HepG2 (cell line): Measurements from ENCODE around the gene PACRGL. TPM values are rescaled to one million over a fixed set of nuclear protein-coding genes. Genes with fewer than 3 reads are reported as not detected.

Source experiments
- ARNT ChIP-seq: fragments of 450-650 bp; IDR thresholded peaks from 2 replicates; pipeline ENCODE4 v1.6.1; 2017
- ATM ChIP-seq: fragments of 450-650 bp; IDR thresholded peaks from 2 replicates; pipeline ENCODE4 v1.7.1; 2017; ENCODE audit warnings: mild to moderate bottlenecking, borderline replicate concordance
- REXO4 ChIP-seq: sonication (generic); formaldehyde crosslinking; IDR thresholded peaks from 2 replicates; pipeline ENCODE4 v1.8.0; 2022; ENCODE audit warnings: missing genetic modification reagents, mild to moderate bottlenecking, borderline replicate concordance
- SP5 ChIP-seq: IDR thresholded peaks from 2 replicates; pipeline ENCODE4 v1.6.1; 2016; ENCODE audit warnings: low read depth, borderline replicate concordance
- TBL1XR1 ChIP-seq: fragments of 150-350 bp; IDR thresholded peaks from 2 replicates; pipeline ENCODE4 v1.6.1; 2014; ENCODE audit warnings: borderline replicate concordance, low read length; ENCODE audit not compliant: partially characterized antibody
- TBX2 ChIP-seq: sonication (generic); formaldehyde crosslinking; IDR thresholded peaks from 2 replicates; pipeline ENCODE4 v1.5.0; 2020; ENCODE audit warnings: missing genetic modification reagents, mild to moderate bottlenecking, borderline replicate concordance
- ZFX ChIP-seq: sonication (generic); formaldehyde crosslinking; IDR thresholded peaks from 2 replicates; pipeline ENCODE4 v1.4.0; 2020; ENCODE audit warnings: mild to moderate bottlenecking, low read depth, missing genetic modification reagents, moderate library complexity
- ZKSCAN8 ChIP-seq: IDR thresholded peaks from 2 replicates; pipeline ENCODE4 v1.6.1; 2016; ENCODE audit warnings: borderline replicate concordance, missing genetic modification reagents, missing compliant biosample characterization
- ZNF160 ChIP-seq: sonication (generic); formaldehyde crosslinking; IDR thresholded peaks from 2 replicates; pipeline ENCODE4 v1.8.0; 2022; ENCODE audit warnings: mild to moderate bottlenecking, inconsistent platforms, missing genetic modification reagents
- ZNF567 ChIP-seq: sonication (generic); formaldehyde crosslinking; IDR thresholded peaks from 2 replicates; pipeline ENCODE4 v1.8.1; 2023; ENCODE audit warnings: mild to moderate bottlenecking, missing genetic modification reagents, borderline replicate concordance
- ZNF660 ChIP-seq: sonication (generic); formaldehyde crosslinking; IDR thresholded peaks from 2 replicates; pipeline ENCODE4 v1.5.1; 2020; ENCODE audit warnings: mild to moderate bottlenecking, low read depth, missing genetic modification reagents, borderline replicate concordance
- ZNF7 ChIP-seq: IDR thresholded peaks from 2 replicates; pipeline ENCODE4 v1.6.1; 2016; ENCODE audit warnings: missing biosample characterization, missing genetic modification reagents
- ZNF713 ChIP-seq: sonication (generic); formaldehyde crosslinking; IDR thresholded peaks from 2 replicates; pipeline ENCODE4 v1.4.0; 2020; ENCODE audit warnings: mild to moderate bottlenecking, missing genetic modification reagents
- ZNF788 ChIP-seq: sonication (generic); formaldehyde crosslinking; IDR thresholded peaks from 2 replicates; pipeline ENCODE4 v1.5.0; 2020; ENCODE audit warnings: mild to moderate bottlenecking, missing genetic modification reagents, borderline replicate concordance
- ZNF839 ChIP-seq: sonication (generic); formaldehyde crosslinking; IDR thresholded peaks from 2 replicates; pipeline ENCODE4 v1.4.0; 2020; ENCODE audit warnings: missing genetic modification reagents, mild to moderate bottlenecking, borderline replicate concordance
- polyA plus RNA-seq, 8 experiments: library from polyadenylated mRNA; depleted of rRNA in 3 of 8; stranded (reverse) in 7 of 8; unstranded in 1 of 8; fragments of >200 nt; fragmentation: Illumina TruSeq in 4 of 8; extraction: Trizol in 4 of 8; gene quantifications; 2 replicates each; pipeline versions ENCODE4 v1.2.1 to v1.2.3, GENCODE V29; 2011 to 2016; ENCODE audit warnings: low read depth in 4 of 8, missing spikeins in 1 of 8, mixed read lengths in 1 of 8; ENCODE audit not compliant: insufficient read depth in 1 of 8
- total RNA-seq, 5 experiments: library from RNA; depleted of rRNA; stranded (reverse); fragments of >200 nt; fragmentation: Illumina TruSeq; extraction: Trizol; gene quantifications; 2 replicates each; pipeline ENCODE4 v1.2.3, GENCODE V29; 2016; ENCODE audit warnings: low read depth in 1 of 5
- TF ChIP-seq, protein P1 (sequence below): IDR thresholded peaks from 2 replicates; pipeline ENCODE4 v1.6.1; 2016; ENCODE audit warnings: low read depth, control low read depth
- TF ChIP-seq, protein P2 (sequence below): sonication (generic); formaldehyde crosslinking; IDR thresholded peaks from 2 replicates; pipeline ENCODE4 v1.8.0; 2022; ENCODE audit warnings: mild to moderate bottlenecking, missing genetic modification reagents; ENCODE audit not compliant: insufficient replicate concordance
- TF ChIP-seq, protein P3 (sequence below): sonication (generic); formaldehyde crosslinking; IDR thresholded peaks from 2 replicates; pipeline ENCODE4 v1.4.0; 2020; ENCODE audit warnings: missing genetic modification reagents
- TF ChIP-seq, protein P4 (sequence below): sonication (generic); formaldehyde crosslinking; IDR thresholded peaks from 2 replicates; pipeline ENCODE4 v1.5.1; 2020; ENCODE audit warnings: mild to moderate bottlenecking, missing genetic modification reagents, moderate library complexity
- TF ChIP-seq, protein P5 (sequence below): IDR thresholded peaks from 2 replicates; pipeline ENCODE4 v1.6.1; 2016; ENCODE audit warnings: mild to moderate bottlenecking
- TF ChIP-seq, protein P6 (sequence below): sonication (generic); formaldehyde crosslinking; IDR thresholded peaks from 2 replicates; pipeline ENCODE4 v1.8.0; 2023; ENCODE audit warnings: mild to moderate bottlenecking, missing genetic modification reagents

The PACRGL gene
- total and polyA plus RNA-seq, 2 of the 13 experiments (the other 11 are each of a cell fraction or from before 2014, with no cell fraction given) = 5.8 to 15.1 TPM

DNA sequence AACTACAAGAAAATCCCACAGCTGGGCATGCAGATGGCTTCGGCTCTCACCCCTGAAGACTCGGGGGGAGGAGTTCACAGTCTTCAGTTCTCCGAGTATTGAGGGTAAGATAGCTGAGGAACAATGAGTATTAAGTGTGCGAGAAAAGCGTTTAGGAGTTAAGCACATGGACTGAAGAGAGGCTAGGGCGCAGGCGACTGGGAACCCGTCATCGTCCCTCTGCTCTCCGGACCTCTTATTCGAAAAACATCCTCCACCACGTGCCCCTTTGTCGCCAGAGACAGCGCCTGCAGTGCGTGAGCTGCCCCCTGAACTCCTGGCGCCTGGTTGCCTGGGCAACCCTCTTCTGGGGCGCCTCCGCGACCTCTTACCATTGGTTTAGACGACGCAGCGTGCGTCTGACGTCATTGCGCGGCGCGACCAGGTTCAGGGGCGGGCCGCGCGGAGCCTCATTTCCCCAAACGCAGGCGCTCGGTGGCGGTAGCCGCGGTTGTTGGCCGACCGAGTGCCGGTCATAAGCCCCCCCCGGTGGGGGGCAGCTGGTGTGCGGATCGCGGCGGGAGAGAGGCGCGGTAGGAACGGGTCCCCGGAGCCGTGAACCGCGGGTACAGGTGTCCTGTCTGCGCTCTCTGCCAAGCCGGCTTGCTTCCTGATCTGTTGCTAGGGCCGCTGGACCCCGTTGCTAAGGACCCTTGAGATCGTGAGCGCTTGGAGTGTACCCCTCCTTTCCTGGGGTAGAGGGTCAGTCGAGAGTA, at the start of gene PACRGL (continued):
- TF ChIP-seq, protein P1, sequence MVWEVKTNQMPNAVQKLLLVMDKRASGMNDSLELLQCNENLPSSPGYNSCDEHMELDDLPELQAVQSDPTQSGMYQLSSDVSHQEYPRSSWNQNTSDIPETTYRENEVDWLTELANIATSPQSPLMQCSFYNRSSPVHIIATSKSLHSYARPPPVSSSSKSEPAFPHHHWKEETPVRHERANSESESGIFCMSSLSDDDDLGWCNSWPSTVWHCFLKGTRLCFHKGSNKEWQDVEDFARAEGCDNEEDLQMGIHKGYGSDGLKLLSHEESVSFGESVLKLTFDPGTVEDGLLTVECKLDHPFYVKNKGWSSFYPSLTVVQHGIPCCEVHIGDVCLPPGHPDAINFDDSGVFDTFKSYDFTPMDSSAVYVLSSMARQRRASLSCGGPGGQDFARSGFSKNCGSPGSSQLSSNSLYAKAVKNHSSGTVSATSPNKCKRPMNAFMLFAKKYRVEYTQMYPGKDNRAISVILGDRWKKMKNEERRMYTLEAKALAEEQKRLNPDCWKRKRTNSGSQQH (CRISPR knock-in tag) = no peak
- no peak for TF ChIP-seq ZNF660 (CRISPR knock-in tag)
- TF ChIP-seq ZFX = peak; percentile 61; the same call in 1 of the 2 replicates
- no peak for TF ChIP-seq ZNF567 (CRISPR knock-in tag)
- no peak for TF ChIP-seq ZNF160 (CRISPR knock-in tag)
- TF ChIP-seq, protein P2, sequence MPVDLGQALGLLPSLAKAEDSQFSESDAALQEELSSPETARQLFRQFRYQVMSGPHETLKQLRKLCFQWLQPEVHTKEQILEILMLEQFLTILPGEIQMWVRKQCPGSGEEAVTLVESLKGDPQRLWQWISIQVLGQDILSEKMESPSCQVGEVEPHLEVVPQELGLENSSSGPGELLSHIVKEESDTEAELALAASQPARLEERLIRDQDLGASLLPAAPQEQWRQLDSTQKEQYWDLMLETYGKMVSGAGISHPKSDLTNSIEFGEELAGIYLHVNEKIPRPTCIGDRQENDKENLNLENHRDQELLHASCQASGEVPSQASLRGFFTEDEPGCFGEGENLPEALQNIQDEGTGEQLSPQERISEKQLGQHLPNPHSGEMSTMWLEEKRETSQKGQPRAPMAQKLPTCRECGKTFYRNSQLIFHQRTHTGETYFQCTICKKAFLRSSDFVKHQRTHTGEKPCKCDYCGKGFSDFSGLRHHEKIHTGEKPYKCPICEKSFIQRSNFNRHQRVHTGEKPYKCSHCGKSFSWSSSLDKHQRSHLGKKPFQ (CRISPR knock-in tag) = no peak
- no peak for TF ChIP-seq TBL1XR1
- no peak for TF ChIP-seq ZNF713 (CRISPR knock-in tag)
- 0 out of 2 replicates have a peak, but pooled peaks have one; percentile 43 for TF ChIP-seq ZNF839 (CRISPR knock-in tag)
- TF ChIP-seq ARNT = no peak
- no peak for TF ChIP-seq REXO4 (CRISPR knock-in tag)
- TF ChIP-seq, protein P3, sequence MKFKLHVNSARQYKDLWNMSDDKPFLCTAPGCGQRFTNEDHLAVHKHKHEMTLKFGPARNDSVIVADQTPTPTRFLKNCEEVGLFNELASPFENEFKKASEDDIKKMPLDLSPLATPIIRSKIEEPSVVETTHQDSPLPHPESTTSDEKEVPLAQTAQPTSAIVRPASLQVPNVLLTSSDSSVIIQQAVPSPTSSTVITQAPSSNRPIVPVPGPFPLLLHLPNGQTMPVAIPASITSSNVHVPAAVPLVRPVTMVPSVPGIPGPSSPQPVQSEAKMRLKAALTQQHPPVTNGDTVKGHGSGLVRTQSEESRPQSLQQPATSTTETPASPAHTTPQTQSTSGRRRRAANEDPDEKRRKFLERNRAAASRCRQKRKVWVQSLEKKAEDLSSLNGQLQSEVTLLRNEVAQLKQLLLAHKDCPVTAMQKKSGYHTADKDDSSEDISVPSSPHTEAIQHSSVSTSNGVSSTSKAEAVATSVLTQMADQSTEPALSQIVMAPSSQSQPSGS = peak; percentile 74
- TF ChIP-seq SP5 (CRISPR knock-in tag) = no peak
- TF ChIP-seq, protein P4, sequence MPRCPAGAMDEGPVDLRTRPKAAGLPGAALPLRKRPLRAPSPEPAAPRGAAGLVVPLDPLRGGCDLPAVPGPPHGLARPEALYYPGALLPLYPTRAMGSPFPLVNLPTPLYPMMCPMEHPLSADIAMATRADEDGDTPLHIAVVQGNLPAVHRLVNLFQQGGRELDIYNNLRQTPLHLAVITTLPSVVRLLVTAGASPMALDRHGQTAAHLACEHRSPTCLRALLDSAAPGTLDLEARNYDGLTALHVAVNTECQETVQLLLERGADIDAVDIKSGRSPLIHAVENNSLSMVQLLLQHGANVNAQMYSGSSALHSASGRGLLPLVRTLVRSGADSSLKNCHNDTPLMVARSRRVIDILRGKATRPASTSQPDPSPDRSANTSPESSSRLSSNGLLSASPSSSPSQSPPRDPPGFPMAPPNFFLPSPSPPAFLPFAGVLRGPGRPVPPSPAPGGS (CRISPR knock-in tag) = peak; percentile 50; the same call in 1 of the 2 replicates
- TF ChIP-seq, protein P5, sequence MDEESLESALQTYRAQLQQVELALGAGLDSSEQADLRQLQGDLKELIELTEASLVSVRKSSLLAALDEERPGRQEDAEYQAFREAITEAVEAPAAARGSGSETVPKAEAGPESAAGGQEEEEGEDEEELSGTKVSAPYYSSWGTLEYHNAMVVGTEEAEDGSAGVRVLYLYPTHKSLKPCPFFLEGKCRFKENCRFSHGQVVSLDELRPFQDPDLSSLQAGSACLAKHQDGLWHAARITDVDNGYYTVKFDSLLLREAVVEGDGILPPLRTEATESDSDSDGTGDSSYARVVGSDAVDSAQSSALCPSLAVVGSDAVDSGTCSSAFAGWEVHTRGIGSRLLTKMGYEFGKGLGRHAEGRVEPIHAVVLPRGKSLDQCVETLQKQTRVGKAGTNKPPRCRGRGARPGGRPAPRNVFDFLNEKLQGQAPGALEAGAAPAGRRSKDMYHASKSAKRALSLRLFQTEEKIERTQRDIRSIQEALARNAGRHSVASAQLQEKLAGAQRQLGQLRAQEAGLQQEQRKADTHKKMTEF (CRISPR knock-in tag) = peak; percentile 77
- TF ChIP-seq, protein P6, sequence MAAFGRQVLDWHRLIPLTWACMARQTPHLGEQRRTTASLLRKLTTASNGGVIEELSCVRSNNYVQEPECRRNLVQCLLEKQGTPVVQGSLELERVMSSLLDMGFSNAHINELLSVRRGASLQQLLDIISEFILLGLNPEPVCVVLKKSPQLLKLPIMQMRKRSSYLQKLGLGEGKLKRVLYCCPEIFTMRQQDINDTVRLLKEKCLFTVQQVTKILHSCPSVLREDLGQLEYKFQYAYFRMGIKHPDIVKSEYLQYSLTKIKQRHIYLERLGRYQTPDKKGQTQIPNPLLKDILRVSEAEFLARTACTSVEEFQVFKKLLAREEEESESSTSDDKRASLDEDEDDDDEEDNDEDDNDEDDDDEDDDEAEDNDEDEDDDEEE (CRISPR knock-in tag) = no peak
- TF ChIP-seq ZNF788 = no peak; the same call in 1 of the 2 replicates
- no peak for TF ChIP-seq ATM
- TF ChIP-seq TBX2 (CRISPR knock-in tag) = peak; percentile 49
- TF ChIP-seq ZKSCAN8 = no peak
- TF ChIP-seq ZNF7 = peak; percentile 19; the same call in 1 of the 2 replicates
